GM18511 (cell line): ENCODE data around the gene CDRT15.
"Not testable (repeated sequence)": the region's sequence is repeated elsewhere in the genome, so short reads cannot be mapped to it uniquely, and the experiment has no call there.

Experiments
- ATAC-seq: cut with Tn5 transposase; IDR thresholded peaks from one replicate; pipeline ENCODE4 v1.9.1; 2021; ENCODE audit warnings: mild to moderate bottlenecking, moderate library complexity; ENCODE audit not compliant: unreplicated experiment

The CDRT15 gene

GRCh38 chr17:14209215-14209614 is 27.4 kb downstream of the CDRT15 start:
- no peak for ATAC-seq

GRCh38 chr17:14207791-14208190 is 28.9 kb downstream of the CDRT15 start:
- ATAC-seq, result no peak

- ATAC-seq, result no peak
These were observed 29.8 kb downstream of the CDRT15 start for GRCh38 chr17:14206891-14207290.

- ATAC-seq, result no peak
These were observed 30.6 kb downstream of the CDRT15 start for GRCh38 chr17:14205992-14206461.

GRCh38 chr17:14205380-14205779 is 31.3 kb downstream of the CDRT15 start:
- no peak for ATAC-seq

GRCh38 chr17:14204546-14204945 is 32.1 kb downstream of the CDRT15 start:
- ATAC-seq, result no peak

GRCh38 chr17:14204084-14204483 is 32.6 kb downstream of the CDRT15 start:
- no peak for ATAC-seq

GRCh38 chr17:14203388-14203787 is 33.3 kb downstream of the CDRT15 start:
- ATAC-seq, result no peak

GRCh38 chr17:14202388-14203166 is 34.1 kb downstream of the CDRT15 start:
- no peak for ATAC-seq

- no peak for ATAC-seq
These were observed 34.7 kb downstream of the CDRT15 start for GRCh38 chr17:14201988-14202380.

GRCh38 chr17:14201021-14201987 is 35.4 kb downstream of the CDRT15 start:
- ATAC-seq, result no peak

GRCh38 chr17:14200354-14200753 is 36.3 kb downstream of the CDRT15 start:
- no peak for ATAC-seq

- no peak for ATAC-seq
These were observed 37.1 kb downstream of the CDRT15 start for GRCh38 chr17:14199601-14200000.

- ATAC-seq, result no peak
These were observed 38.1 kb downstream of the CDRT15 start for GRCh38 chr17:14198575-14198974.

GRCh38 chr17:14198013-14198412 is 38.6 kb downstream of the CDRT15 start:
- ATAC-seq, result no peak

- no peak for ATAC-seq
These were observed 39.1 kb downstream of the CDRT15 start for GRCh38 chr17:14197586-14197985.

GRCh38 chr17:14197057-14197456 is 39.6 kb downstream of the CDRT15 start:
- no peak for ATAC-seq

- ATAC-seq, result no peak
These were observed 40.2 kb downstream of the CDRT15 start for GRCh38 chr17:14196377-14196997.

GRCh38 chr17:14192636-14193344 is 43.9 kb downstream of the CDRT15 start:
- ATAC-seq, result peak; percentile 67

- not testable (repeated sequence) for ATAC-seq
These were observed 44.6 kb downstream of the CDRT15 start for GRCh38 chr17:14192039-14192438.

GRCh38 chr17:14191469-14191868 is 45.2 kb downstream of the CDRT15 start:
- ATAC-seq, result not testable (repeated sequence)
